WTC11 (cell line): Measurements from ENCODE around the gene PADI1. TPM values are rescaled to one million over a fixed set of nuclear protein-coding genes. Genes with fewer than 3 reads are reported as not detected.

Experiments
- ATAC-seq: fragments of 200-7000 bp; cut with Tn5 transposase; 2 replicates; pipeline ENCODE4 v1.10.0; 2021; ENCODE audit warnings: mild to moderate bottlenecking, moderate library complexity
- CTCF ChIA-PET: fragments of 300-600 bp; sonication (Branson Sonifier 250); formaldehyde crosslinking; loops from one replicate; lab custom pipeline; 2021; ENCODE audit warnings: antibody characterized with exemption; lab: Charles Lee
- POLR2A ChIA-PET: fragments of 350-600 bp; sonication (Branson Sonifier 250); formaldehyde crosslinking; loops from one replicate; lab custom pipeline; 2021; ENCODE audit warnings: antibody characterized with exemption; lab: Charles Lee
- DNase-seq: peaks from one replicate; pipeline ENCODE4 v3.0.0; 2021; ENCODE audit warnings: low spot score
- H3K27ac Mint-ChIP-seq: 2 replicates; pipeline ENCODE4 v1.8.0; 2021; ENCODE audit warnings: mixed read lengths
- H3K27me3 Mint-ChIP-seq: 2 replicates; pipeline ENCODE4 v1.8.0; 2021; ENCODE audit warnings: low read depth, mild to moderate bottlenecking, moderate library complexity, mixed read lengths
- H3K36me3 Mint-ChIP-seq: 2 replicates; pipeline ENCODE4 v1.8.0; 2021; ENCODE audit warnings: mixed read lengths
- H3K4me1 Mint-ChIP-seq: 2 replicates; pipeline ENCODE4 v1.8.0; 2022; ENCODE audit warnings: mixed read lengths
- H3K4me3 Mint-ChIP-seq: 2 replicates; pipeline ENCODE4 v1.8.0; 2021; ENCODE audit warnings: mild to moderate bottlenecking, moderate library complexity, mixed read lengths
- H3K9me3 Mint-ChIP-seq: 2 replicates; pipeline ENCODE4 v1.8.0; 2021; ENCODE audit warnings: mixed read lengths
- CREB1 ChIP-seq: sonication (generic); formaldehyde crosslinking; IDR thresholded peaks from 2 replicates; pipeline ENCODE4 v1.8.0; 2023; ENCODE audit warnings: mild to moderate bottlenecking, missing genetic modification reagents
- EMX1 ChIP-seq: fragments of 250-450 bp; sonication (Bioruptor Pico); IDR thresholded peaks from 2 replicates; pipeline ENCODE4 v1.8.0; 2021; ENCODE audit warnings: mild to moderate bottlenecking
- MYBL2 ChIP-seq: sonication (generic); formaldehyde crosslinking; IDR thresholded peaks from 2 replicates; pipeline ENCODE4 v1.8.1; 2023; ENCODE audit warnings: mild to moderate bottlenecking, moderate library complexity, missing genetic modification reagents
- NFE2L1 ChIP-seq: sonication (generic); formaldehyde crosslinking; IDR thresholded peaks from 2 replicates; pipeline ENCODE4 v1.8.1; 2023; ENCODE audit warnings: missing genetic modification reagents
- RORB ChIP-seq: fragments of 250-450 bp; sonication (Bioruptor Pico); IDR thresholded peaks from 2 replicates; pipeline ENCODE4 v1.9.0; 2021; ENCODE audit warnings: mild to moderate bottlenecking
- TEAD4 ChIP-seq: sonication (generic); formaldehyde crosslinking; IDR thresholded peaks from 2 replicates; pipeline ENCODE4 v1.8.0; 2022; ENCODE audit warnings: mild to moderate bottlenecking, missing genetic modification reagents
- ZBTB21 ChIP-seq: sonication (generic); formaldehyde crosslinking; IDR thresholded peaks from 2 replicates; pipeline ENCODE4 v1.8.1; 2023; ENCODE audit warnings: mild to moderate bottlenecking, missing genetic modification reagents, borderline replicate concordance
- ZNF138 ChIP-seq: sonication (generic); formaldehyde crosslinking; conservative IDR thresholded peaks from 2 replicates; pipeline ENCODE4 v1.8.1; 2022; ENCODE audit warnings: mild to moderate bottlenecking, moderate library complexity, missing genetic modification reagents
- ZNF219 ChIP-seq: sonication (generic); formaldehyde crosslinking; IDR thresholded peaks from 2 replicates; pipeline ENCODE4 v1.8.0; 2023; ENCODE audit warnings: missing genetic modification reagents, mild to moderate bottlenecking, borderline replicate concordance
- ZNF263 ChIP-seq: sonication (generic); formaldehyde crosslinking; IDR thresholded peaks from 2 replicates; pipeline ENCODE4 v1.8.1; 2022; ENCODE audit warnings: low read depth, mild to moderate bottlenecking, moderate library complexity, missing genetic modification reagents
- ZNF423 ChIP-seq: fragments of 250-450 bp; sonication (Bioruptor Pico); IDR thresholded peaks from 2 replicates; pipeline ENCODE4 v2.1.2; 2022; ENCODE audit warnings: mild to moderate bottlenecking, moderate library complexity
- total RNA-seq: library from RNA; stranded (reverse); gene quantifications from 3 replicates; pipeline ENCODE4 v1.2.3, GENCODE V29; 2021
- TF ChIP-seq, protein P1 (sequence below): sonication (generic); formaldehyde crosslinking; IDR thresholded peaks from 2 replicates; pipeline ENCODE4 v1.8.1; 2022; ENCODE audit warnings: low read depth, mild to moderate bottlenecking, moderate library complexity, missing genetic modification reagents, borderline replicate concordance
- TF ChIP-seq, protein P2 (sequence below): sonication (generic); formaldehyde crosslinking; conservative IDR thresholded peaks from 2 replicates; pipeline ENCODE4 v1.8.1; 2022; ENCODE audit warnings: mild to moderate bottlenecking, missing genetic modification reagents
- TF ChIP-seq, protein P3 (sequence below): sonication (generic); formaldehyde crosslinking; IDR thresholded peaks from 2 replicates; pipeline ENCODE4 v1.8.0; 2023; ENCODE audit warnings: missing genetic modification reagents
- TF ChIP-seq, protein P4 (sequence below): sonication (generic); formaldehyde crosslinking; IDR thresholded peaks from 2 replicates; pipeline ENCODE4 v1.8.1; 2023; ENCODE audit warnings: mild to moderate bottlenecking, missing genetic modification reagents
- TF ChIP-seq, protein P5 (sequence below): sonication (generic); formaldehyde crosslinking; IDR thresholded peaks from 2 replicates; pipeline ENCODE4 v1.8.0; 2022; ENCODE audit warnings: mild to moderate bottlenecking, missing genetic modification reagents
- TF ChIP-seq, protein P6 (sequence below): fragments of 250-450 bp; sonication (Bioruptor Pico); IDR thresholded peaks from 2 replicates; pipeline ENCODE4 v1.8.0; 2021; ENCODE audit warnings: mild to moderate bottlenecking
- TF ChIP-seq, protein P7 (sequence below): fragments of 250-450 bp; sonication (Bioruptor Pico); conservative IDR thresholded peaks from 2 replicates; pipeline ENCODE4 v1.9.0; 2021; ENCODE audit warnings: mild to moderate bottlenecking

The PADI1 gene
- total RNA-seq, 1 experiment from 2014 or later: 0.15 TPM

DNA sequence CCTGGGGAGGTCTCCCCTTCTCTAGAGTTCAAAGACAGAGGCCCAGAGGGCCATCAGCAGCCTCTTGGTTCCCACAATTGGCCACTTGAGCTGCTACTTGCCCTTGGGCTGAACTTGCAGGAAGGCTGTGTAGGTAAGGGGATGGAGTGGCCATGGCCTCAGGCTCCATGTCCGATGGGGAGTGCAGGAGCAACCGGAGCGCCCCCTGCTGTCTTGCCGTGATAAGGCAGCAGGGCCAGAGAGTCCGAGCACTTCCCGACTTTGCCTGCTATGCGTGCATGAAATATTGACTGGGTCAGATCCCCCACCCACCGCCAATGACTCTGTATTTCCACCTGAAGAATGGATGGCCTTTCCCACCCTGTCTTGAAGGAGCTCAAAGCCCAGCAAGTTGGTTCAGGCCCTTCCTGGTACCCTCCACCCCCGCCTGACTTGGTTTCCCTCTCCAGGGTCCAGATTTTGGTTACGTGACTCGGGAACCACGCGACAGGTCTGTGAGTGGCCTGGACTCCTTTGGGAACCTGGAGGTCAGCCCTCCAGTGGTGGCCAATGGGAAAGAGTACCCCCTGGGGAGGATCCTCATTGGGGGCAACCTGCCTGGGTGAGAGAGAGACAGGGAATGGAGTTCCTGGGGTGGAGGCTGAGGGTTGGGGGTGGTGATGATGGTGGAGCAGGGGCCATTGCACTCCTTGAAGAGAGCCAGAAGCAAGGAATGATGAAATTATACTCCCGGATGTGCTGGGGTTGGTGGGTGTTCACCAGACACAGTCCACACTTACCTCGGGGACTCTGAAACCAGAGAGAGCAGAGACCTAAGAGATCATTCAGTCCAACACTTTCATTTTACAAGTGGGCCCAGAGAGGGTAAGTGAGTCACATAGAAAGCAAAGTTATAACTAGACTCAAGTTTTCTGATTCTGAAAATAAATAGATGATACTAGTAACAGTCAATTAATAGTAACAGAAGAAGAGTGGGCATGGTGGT lies 69.5 kb downstream of the PADI1 start (continued):
- TF ChIP-seq, protein P1, sequence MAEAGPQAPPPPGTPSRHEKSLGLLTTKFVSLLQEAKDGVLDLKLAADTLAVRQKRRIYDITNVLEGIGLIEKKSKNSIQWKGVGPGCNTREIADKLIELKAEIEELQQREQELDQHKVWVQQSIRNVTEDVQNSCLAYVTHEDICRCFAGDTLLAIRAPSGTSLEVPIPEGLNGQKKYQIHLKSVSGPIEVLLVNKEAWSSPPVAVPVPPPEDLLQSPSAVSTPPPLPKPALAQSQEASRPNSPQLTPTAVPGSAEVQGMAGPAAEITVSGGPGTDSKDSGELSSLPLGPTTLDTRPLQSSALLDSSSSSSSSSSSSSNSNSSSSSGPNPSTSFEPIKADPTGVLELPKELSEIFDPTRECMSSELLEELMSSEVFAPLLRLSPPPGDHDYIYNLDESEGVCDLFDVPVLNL (CRISPR knock-in tag): no peak

DNA sequence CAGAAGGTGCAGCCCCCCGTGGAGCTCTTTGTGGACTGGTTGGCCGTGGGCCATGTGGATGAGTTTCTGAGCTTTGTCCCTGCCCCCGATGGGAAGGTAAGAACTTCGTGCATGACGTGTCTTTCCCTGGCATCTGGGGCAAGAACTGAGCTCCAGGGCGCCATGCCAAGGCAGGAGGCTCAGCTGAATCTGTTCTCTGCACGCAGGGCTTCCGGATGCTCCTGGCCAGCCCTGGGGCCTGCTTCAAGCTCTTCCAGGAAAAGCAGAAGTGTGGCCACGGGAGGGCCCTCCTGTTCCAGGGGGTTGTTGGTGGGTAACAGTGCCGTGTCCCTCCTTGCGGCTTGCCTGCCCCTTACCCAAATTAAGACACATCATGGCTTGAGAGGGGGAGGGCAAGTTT lies 71.6 kb downstream of the PADI1 start:
- H3K4me1 Mint-ChIP-seq: no peaks in the 10 kb centered on the region
- no peak overlapping the region for H3K4me3 Mint-ChIP-seq
- CTCF ChIA-PET: interaction anchor here (0.6 to 1.6 kb wide), 6 partner anchors 59 to 176 kb away, joined by 3 to 9 read pairs (median 3); no protein-coding TSS in a partner anchor
- H3K27me3 Mint-ChIP-seq: no peaks in the 10 kb centered on the region
- no peak for DNase-seq
- ATAC-seq: no peak
- H3K27ac Mint-ChIP-seq: no peak overlapping the region
- no peak for TF ChIP-seq ZNF219
- TF ChIP-seq, all 79 proteins: peak for 0
- POLR2A ChIA-PET: no interaction called here
- Mint-ChIP-seq H3K36me3 (no peaks in the 10 kb centered on the region), H3K9me3 (no peaks in the 10 kb centered on the region)

DNA sequence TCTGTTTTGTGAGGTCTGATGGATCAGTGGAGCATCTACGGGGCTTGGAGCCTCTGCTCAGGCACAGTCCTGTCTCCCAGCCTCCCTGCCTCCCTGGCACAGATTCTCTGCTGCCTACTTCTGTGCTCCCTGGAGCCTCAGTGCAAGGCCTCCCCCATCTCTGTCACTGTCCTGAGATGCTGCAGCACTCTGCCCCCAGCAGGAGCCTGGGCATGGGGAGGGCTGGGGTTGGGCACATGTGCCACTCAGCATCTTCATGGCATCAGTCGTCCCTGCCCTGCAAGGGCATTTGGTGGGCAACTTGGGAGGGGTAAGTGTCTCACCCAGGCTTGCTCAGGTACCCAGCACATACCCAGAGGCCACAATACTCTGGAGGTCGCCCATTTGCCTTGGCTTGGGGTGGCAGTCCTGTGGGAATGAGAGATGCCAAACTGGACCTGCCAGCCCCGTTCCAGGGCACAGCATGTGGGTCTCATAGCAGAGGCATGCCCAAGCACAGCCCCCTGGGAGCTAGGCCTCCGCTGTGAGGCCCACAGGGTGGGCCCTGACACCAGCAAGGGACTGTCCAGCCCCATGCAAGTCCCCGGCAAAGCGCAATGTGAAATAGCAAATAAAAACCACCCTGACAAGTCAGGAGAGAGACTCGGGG lies 72.7 kb downstream of the PADI1 start:
- no peak overlapping the region for H3K4me3 Mint-ChIP-seq
- CTCF ChIA-PET: interaction anchor here (1.3 to 1.6 kb wide), 2 partner anchors 58 to 152 kb away, joined by 5 to 9 read pairs; no protein-coding TSS in a partner anchor
- no peaks in the 10 kb centered on the region for H3K9me3 Mint-ChIP-seq
- H3K27ac Mint-ChIP-seq: no peak overlapping the region
- ATAC-seq (no peak), DNase-seq (no peak)
- POLR2A ChIA-PET: no interaction called here
- H3K36me3 Mint-ChIP-seq: no peaks in the 10 kb centered on the region
- H3K27me3 Mint-ChIP-seq: no peaks in the 10 kb centered on the region
- no peak for TF ChIP-seq MYBL2 (CRISPR knock-in tag)
- TF ChIP-seq, protein P2, sequence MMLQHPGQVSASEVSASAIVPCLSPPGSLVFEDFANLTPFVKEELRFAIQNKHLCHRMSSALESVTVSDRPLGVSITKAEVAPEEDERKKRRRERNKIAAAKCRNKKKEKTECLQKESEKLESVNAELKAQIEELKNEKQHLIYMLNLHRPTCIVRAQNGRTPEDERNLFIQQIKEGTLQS (CRISPR knock-in tag): 0 out of 2 replicates have a peak, but pooled peaks have one; percentile 17
- no peaks in the 10 kb centered on the region for H3K4me1 Mint-ChIP-seq

DNA sequence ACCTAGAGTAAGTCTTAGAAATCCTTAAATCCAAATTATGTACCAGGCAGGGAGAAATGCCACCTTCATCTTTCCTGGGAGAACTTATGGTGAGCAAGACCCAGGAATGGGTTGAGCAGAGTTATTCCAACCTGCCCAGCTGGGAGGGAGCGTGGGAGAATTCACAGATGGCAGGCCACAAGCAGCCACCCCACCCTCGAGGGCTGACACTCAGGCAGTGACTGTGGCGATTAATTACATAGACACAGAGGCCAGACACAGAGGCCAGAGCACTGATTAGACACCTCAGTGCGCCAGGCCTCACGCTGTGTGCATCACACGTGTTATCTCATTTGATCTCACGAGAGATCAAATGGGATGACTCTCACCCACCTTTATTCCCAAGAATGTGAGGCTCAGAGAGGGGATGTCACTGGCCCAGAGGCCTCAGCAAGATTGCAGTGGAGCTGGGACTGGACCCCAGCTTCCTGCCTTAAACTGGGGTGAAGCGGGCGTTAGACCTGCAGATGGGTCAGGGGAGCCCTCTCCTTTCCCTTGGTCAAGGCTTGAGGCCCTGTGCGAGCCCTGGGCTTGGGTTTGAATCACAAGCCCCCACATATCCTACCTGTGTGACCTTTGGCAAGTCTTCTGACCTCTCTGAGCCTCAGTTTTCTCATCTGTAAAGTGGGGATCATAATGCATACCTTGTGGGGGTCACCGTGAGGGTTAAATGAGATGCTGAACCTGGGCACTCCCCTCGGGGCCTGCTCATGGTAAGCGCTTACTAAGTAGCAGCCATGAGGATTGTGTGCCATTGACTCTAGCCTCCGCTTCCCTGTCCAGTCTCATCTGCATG lies 74.3 kb downstream of the PADI1 start:
- Mint-ChIP-seq H3K4me3 (no peak overlapping the region), H3K27ac (no peak overlapping the region), H3K36me3 (no peaks in the 10 kb centered on the region), H3K4me1 (no peaks in the 10 kb centered on the region), H3K9me3 (0 out of 2 replicates have a peak, but pooled peaks cover 3% of the 10 kb centered on the region), H3K27me3 (no peaks in the 10 kb centered on the region)
- no peak for DNase-seq
- ChIA-PET CTCF (interaction anchor here (1.6 kb wide), 1 partner anchor 154 kb away, joined by 5 read pairs; no protein-coding TSS in a partner anchor), POLR2A (no interaction called here)
- no peak for ATAC-seq
- TF ChIP-seq, protein P3, sequence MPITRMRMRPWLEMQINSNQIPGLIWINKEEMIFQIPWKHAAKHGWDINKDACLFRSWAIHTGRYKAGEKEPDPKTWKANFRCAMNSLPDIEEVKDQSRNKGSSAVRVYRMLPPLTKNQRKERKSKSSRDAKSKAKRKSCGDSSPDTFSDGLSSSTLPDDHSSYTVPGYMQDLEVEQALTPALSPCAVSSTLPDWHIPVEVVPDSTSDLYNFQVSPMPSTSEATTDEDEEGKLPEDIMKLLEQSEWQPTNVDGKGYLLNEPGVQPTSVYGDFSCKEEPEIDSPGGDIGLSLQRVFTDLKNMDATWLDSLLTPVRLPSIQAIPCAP: no peak
- no peak for TF ChIP-seq ZBTB21 (CRISPR knock-in tag)
- no peak for TF ChIP-seq ZNF138 (CRISPR knock-in tag)
- TF ChIP-seq CREB1 (CRISPR knock-in tag): no peak
- no peak for TF ChIP-seq ZNF263 (CRISPR knock-in tag)
- no peak for TF ChIP-seq EMX1
- TF ChIP-seq, protein P4, sequence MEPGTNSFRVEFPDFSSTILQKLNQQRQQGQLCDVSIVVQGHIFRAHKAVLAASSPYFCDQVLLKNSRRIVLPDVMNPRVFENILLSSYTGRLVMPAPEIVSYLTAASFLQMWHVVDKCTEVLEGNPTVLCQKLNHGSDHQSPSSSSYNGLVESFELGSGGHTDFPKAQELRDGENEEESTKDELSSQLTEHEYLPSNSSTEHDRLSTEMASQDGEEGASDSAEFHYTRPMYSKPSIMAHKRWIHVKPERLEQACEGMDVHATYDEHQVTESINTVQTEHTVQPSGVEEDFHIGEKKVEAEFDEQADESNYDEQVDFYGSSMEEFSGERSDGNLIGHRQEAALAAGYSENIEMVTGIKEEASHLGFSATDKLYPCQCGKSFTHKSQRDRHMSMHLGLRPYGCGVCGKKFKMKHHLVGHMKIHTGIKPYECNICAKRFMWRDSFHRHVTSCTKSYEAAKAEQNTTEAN (CRISPR knock-in tag): no peak
- TF ChIP-seq ZNF423 (CRISPR knock-in tag): no peak
- no peak for TF ChIP-seq RORB
- TF ChIP-seq TEAD4 (CRISPR knock-in tag): no peak
- TF ChIP-seq NFE2L1 (CRISPR knock-in tag): no peak
- TF ChIP-seq, protein P5, sequence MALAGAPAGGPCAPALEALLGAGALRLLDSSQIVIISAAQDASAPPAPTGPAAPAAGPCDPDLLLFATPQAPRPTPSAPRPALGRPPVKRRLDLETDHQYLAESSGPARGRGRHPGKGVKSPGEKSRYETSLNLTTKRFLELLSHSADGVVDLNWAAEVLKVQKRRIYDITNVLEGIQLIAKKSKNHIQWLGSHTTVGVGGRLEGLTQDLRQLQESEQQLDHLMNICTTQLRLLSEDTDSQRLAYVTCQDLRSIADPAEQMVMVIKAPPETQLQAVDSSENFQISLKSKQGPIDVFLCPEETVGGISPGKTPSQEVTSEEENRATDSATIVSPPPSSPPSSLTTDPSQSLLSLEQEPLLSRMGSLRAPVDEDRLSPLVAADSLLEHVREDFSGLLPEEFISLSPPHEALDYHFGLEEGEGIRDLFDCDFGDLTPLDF (CRISPR knock-in tag): no peak
- TF ChIP-seq, protein P6, sequence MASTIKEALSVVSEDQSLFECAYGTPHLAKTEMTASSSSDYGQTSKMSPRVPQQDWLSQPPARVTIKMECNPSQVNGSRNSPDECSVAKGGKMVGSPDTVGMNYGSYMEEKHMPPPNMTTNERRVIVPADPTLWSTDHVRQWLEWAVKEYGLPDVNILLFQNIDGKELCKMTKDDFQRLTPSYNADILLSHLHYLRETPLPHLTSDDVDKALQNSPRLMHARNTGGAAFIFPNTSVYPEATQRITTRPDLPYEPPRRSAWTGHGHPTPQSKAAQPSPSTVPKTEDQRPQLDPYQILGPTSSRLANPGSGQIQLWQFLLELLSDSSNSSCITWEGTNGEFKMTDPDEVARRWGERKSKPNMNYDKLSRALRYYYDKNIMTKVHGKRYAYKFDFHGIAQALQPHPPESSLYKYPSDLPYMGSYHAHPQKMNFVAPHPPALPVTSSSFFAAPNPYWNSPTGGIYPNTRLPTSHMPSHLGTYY: no peak
- TF ChIP-seq, protein P7, sequence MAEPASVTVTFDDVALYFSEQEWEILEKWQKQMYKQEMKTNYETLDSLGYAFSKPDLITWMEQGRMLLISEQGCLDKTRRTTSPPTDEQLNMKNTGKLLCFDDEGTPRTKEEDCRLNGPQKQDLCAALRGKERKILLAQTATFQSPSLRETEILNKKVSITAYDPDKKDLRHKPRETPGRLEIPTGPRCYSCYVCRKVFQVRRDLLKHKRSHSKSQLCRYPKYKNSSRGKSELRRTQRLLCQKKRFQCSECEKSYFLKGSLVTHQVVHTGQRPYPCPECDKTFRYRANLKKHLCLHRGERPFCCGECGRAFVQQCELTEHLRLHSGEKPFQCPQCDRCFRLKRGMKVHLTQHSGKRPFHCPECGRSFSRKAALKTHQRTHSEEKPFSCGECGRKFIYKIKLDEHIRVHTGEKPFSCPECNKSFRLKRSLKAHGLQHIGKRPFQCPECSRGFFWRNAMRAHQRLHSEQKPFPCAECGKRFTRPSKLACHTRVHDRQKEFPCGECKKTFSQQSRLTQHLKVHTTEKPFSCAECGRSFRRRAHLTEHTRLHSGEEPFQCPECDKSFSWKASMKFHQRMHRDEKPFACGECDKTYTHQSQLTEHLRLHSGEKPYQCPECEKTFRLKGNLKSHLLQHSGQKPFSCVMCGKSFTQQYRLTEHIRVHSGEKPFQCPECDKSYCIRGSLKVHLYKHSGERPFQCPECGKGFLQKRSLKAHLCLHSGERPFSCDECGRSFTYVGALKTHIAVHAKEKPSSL (CRISPR knock-in tag): no peak
